H1 (cell line): ENCODE measurements around the gene ATG16L1. TPM values are rescaled to one million over a fixed set of nuclear protein-coding genes. Genes with fewer than 3 reads are reported as not detected.

Experiments used
- BRCA1 ChIP-seq: IDR thresholded peaks from 2 replicates; pipeline ENCODE4 v1.6.1; 2012; ENCODE audit warnings: low read depth, low read length, improper control_type of control experiment
- CEBPB ChIP-seq: IDR thresholded peaks from 2 replicates; pipeline ENCODE4 v1.6.1; 2012; ENCODE audit warnings: low read depth, low read length
- EGR1 ChIP-seq: IDR thresholded peaks from 2 replicates; pipeline ENCODE4 v1.6.1; 2011; ENCODE audit warnings: low read depth, low read length, borderline replicate concordance
- KDM1A ChIP-seq: fragments of 200-600, 300-600 bp; sonication (generic); IDR thresholded peaks from 2 replicates; pipeline ENCODE4 v1.7.1; 2016; ENCODE audit warnings: mild to moderate bottlenecking, low read length, borderline replicate concordance
- PHF8 ChIP-seq: fragments of 200-600 bp; sonication (generic); conservative IDR thresholded peaks from 2 replicates; pipeline ENCODE4 v1.7.1; 2012; ENCODE audit warnings: low read depth, mild to moderate bottlenecking, inconsistent platforms, low read length, moderate library complexity
- POU5F1 ChIP-seq: IDR thresholded peaks from 2 replicates; pipeline ENCODE4 v1.6.1; 2011; ENCODE audit warnings: low read depth, mild to moderate bottlenecking, low read length, moderate library complexity
- RBBP5 ChIP-seq: IDR thresholded peaks from 2 replicates; pipeline ENCODE4 v1.7.1; 2012; ENCODE audit warnings: low read depth, mild to moderate bottlenecking, inconsistent platforms, low read length, moderate library complexity, borderline replicate concordance
- SIN3A ChIP-seq, 2 experiments: IDR thresholded peaks in 1 of 2; conservative IDR thresholded peaks in 1 of 2; 2 replicates each; pipeline ENCODE4 v1.6.1; 2011 to 2012; ENCODE audit warnings: low read length in 2 of 2, improper control_type of control experiment in 1 of 2, low read depth in 1 of 2, mild to moderate bottlenecking in 1 of 2
- SIX5 ChIP-seq: IDR thresholded peaks from 2 replicates; pipeline ENCODE4 v1.6.1; 2011; ENCODE audit warnings: mild to moderate bottlenecking, low read depth, low read length
- SP1 ChIP-seq: IDR thresholded peaks from 2 replicates; pipeline ENCODE4 v1.6.1; 2011; ENCODE audit warnings: low read depth, low read length
- polyA plus RNA-seq, 7 experiments: library from polyadenylated mRNA; depleted of rRNA in 3 of 7; stranded (reverse) in 5 of 7; unstranded in 2 of 7; fragments of >200 nt in 5 of 7; fragments of 200-250 nt in 2 of 7; gene quantifications; 1 replicate in 5 of 7; 2 replicates in 1 of 7; 4 replicates in 1 of 7; pipeline versions ENCODE4 v1.2.1 to v1.2.3, GENCODE V29; 2011 to 2013; ENCODE audit warnings: missing spikeins in 2 of 7, mixed read lengths in 2 of 7
- total RNA-seq: library from RNA; stranded (reverse); fragmentation: NEBNext Ultra II Directional; extraction: Animal tissue kit (Norgen Biotek cat#: 25700); gene quantifications from 2 replicates; pipeline ENCODE4 v1.2.1, GENCODE V29; 2021
- TF ChIP-seq, protein P1 (sequence below): fragments of 300-600 bp; sonication (generic); IDR thresholded peaks from 2 replicates; pipeline ENCODE4 v1.7.1; 2012; ENCODE audit warnings: low read length, moderate library complexity, mild to moderate bottlenecking, inconsistent platforms; ENCODE audit not compliant: insufficient replicate concordance
- TF ChIP-seq, protein P2 (sequence below): IDR thresholded peaks from 2 replicates; pipeline ENCODE4 v1.6.1; 2012; ENCODE audit warnings: inconsistent platforms

Gene ATG16L1
- total and polyA plus RNA-seq, 2 of the 8 experiments (the other 6 are each of a cell fraction or from before 2014, with no cell fraction given) = 18.3 to 31.0 TPM

- TF ChIP-seq, protein P1, sequence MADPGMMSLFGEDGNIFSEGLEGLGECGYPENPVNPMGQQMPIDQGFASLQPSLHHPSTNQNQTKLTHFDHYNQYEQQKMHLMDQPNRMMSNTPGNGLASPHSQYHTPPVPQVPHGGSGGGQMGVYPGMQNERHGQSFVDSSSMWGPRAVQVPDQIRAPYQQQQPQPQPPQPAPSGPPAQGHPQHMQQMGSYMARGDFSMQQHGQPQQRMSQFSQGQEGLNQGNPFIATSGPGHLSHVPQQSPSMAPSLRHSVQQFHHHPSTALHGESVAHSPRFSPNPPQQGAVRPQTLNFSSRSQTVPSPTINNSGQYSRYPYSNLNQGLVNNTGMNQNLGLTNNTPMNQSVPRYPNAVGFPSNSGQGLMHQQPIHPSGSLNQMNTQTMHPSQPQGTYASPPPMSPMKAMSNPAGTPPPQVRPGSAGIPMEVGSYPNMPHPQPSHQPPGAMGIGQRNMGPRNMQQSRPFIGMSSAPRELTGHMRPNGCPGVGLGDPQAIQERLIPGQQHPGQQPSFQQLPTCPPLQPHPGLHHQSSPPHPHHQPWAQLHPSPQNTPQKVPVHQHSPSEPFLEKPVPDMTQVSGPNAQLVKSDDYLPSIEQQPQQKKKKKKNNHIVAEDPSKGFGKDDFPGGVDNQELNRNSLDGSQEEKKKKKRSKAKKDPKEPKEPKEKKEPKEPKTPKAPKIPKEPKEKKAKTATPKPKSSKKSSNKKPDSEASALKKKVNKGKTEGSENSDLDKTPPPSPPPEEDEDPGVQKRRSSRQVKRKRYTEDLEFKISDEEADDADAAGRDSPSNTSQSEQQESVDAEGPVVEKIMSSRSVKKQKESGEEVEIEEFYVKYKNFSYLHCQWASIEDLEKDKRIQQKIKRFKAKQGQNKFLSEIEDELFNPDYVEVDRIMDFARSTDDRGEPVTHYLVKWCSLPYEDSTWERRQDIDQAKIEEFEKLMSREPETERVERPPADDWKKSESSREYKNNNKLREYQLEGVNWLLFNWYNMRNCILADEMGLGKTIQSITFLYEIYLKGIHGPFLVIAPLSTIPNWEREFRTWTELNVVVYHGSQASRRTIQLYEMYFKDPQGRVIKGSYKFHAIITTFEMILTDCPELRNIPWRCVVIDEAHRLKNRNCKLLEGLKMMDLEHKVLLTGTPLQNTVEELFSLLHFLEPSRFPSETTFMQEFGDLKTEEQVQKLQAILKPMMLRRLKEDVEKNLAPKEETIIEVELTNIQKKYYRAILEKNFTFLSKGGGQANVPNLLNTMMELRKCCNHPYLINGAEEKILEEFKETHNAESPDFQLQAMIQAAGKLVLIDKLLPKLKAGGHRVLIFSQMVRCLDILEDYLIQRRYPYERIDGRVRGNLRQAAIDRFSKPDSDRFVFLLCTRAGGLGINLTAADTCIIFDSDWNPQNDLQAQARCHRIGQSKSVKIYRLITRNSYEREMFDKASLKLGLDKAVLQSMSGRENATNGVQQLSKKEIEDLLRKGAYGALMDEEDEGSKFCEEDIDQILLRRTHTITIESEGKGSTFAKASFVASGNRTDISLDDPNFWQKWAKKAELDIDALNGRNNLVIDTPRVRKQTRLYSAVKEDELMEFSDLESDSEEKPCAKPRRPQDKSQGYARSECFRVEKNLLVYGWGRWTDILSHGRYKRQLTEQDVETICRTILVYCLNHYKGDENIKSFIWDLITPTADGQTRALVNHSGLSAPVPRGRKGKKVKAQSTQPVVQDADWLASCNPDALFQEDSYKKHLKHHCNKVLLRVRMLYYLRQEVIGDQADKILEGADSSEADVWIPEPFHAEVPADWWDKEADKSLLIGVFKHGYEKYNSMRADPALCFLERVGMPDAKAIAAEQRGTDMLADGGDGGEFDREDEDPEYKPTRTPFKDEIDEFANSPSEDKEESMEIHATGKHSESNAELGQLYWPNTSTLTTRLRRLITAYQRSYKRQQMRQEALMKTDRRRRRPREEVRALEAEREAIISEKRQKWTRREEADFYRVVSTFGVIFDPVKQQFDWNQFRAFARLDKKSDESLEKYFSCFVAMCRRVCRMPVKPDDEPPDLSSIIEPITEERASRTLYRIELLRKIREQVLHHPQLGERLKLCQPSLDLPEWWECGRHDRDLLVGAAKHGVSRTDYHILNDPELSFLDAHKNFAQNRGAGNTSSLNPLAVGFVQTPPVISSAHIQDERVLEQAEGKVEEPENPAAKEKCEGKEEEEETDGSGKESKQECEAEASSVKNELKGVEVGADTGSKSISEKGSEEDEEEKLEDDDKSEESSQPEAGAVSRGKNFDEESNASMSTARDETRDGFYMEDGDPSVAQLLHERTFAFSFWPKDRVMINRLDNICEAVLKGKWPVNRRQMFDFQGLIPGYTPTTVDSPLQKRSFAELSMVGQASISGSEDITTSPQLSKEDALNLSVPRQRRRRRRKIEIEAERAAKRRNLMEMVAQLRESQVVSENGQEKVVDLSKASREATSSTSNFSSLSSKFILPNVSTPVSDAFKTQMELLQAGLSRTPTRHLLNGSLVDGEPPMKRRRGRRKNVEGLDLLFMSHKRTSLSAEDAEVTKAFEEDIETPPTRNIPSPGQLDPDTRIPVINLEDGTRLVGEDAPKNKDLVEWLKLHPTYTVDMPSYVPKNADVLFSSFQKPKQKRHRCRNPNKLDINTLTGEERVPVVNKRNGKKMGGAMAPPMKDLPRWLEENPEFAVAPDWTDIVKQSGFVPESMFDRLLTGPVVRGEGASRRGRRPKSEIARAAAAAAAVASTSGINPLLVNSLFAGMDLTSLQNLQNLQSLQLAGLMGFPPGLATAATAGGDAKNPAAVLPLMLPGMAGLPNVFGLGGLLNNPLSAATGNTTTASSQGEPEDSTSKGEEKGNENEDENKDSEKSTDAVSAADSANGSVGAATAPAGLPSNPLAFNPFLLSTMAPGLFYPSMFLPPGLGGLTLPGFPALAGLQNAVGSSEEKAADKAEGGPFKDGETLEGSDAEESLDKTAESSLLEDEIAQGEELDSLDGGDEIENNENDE = no peak
- TF ChIP-seq RBBP5 (no peak), SIN3A (conservative IDR thresholded peaks at IDR 0.05 in 1 of 2, IDR thresholded peaks at IDR 0.05 in 1 of 2; ENCODE audit: low read depth in 1 of 2, low read length in 2 of 2) (no peak), KDM1A (no peak), PHF8 (no peak), CEBPB (no peak), POU5F1 (no peak), SIX5 (no peak), EGR1 (no peak), SP1 (no peak), BRCA1 (no peak)
- TF ChIP-seq, protein P2, sequence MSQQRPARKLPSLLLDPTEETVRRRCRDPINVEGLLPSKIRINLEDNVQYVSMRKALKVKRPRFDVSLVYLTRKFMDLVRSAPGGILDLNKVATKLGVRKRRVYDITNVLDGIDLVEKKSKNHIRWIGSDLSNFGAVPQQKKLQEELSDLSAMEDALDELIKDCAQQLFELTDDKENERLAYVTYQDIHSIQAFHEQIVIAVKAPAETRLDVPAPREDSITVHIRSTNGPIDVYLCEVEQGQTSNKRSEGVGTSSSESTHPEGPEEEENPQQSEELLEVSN = no peak
Observed at GRCh38 chr2:233252227-233252626, 754 bp downstream of the ATG16L1 start (continued).
